OCI-LY1 (cell line): ENCODE results near the gene ATF6.

Source experiments
- CTCF ChIP-seq: fragments of 200-600 bp; sonication (generic), shearing (Covaris generic); IDR thresholded peaks from 2 replicates; pipeline ENCODE4 v1.5.1; 2017; ENCODE audit warnings: mild to moderate bottlenecking, antibody characterized with exemption, low read length, moderate library complexity, mixed read lengths
- EZH2 ChIP-seq: fragments of 200-600 bp; sonication (generic), shearing (Covaris generic); IDR thresholded peaks from 2 replicates; pipeline ENCODE4 v1.8.0; 2017; ENCODE audit warnings: borderline replicate concordance, mixed run types, mild to moderate bottlenecking, antibody characterized with exemption, low read length, moderate library complexity, mixed read lengths

GRCh38 chr1:161958425-161958824 is 192.3 kb downstream of the ATF6 start:
- TF ChIP-seq CTCF (no peak), EZH2 (no peak)
